AG10803 (cell line): ENCODE results near the gene ADGRL3.

Experiments
- DNase-seq: peaks from one replicate; pipeline ENCODE4 v3.0.0; 2010; ENCODE audit warnings: low read depth
- H3K4me3 ChIP-seq: 2 replicates; pipeline ENCODE4 v1.5.1; 2011; ENCODE audit warnings: mild to moderate bottlenecking, low read length, control low read depth
- TF ChIP-seq, protein P1 (sequence below): conservative IDR thresholded peaks from 2 replicates; pipeline ENCODE4 v1.5.1; 2011; ENCODE audit warnings: mild to moderate bottlenecking, low read length, control low read depth, inconsistent platforms

Gene ADGRL3

DNA sequence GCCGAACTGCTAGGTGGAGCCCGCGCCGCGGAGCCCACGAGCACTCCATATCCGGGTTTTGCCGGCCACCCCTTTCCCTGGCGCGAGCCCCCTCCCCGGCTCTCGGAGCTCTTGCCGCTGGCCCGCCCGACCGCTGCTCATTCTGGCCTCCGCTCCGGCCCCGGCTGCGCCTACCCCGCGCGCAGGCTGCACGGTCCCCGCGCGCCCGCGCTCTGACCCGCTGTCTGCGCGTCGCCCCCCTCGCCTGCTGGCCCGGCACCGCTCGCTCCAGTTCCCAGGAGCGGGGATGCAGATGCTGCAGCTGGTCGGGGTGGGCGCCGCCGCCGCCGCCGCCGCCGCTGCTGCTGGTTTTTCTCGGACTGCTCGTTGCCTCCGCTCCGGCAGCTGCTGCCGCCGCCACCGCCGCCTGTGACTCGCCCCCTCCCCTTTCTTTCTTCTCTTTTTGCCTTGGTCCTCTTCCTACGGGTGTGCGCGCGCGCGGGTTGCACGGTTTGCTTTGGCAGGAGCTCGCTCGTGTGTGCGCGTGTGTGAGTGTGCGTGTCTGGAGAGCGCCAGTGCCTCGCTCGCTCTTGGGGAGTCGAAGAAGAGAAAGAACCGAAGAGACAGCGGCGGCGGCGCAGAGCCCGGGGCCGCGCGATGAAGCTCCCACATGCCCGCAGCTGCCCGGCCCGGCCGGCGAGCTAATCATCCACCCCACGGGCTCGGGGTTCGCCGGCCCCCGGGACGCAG lies at the start of gene ADGRL3:
ADGRL3 (plus strand) TSS at position 140 of the 729 bp plus-strand sequence.
- H3K4me3 ChIP-seq, result no peak within 1 kb of the TSS; the same call in 1 of the 2 replicates
- TF ChIP-seq, protein P1, sequence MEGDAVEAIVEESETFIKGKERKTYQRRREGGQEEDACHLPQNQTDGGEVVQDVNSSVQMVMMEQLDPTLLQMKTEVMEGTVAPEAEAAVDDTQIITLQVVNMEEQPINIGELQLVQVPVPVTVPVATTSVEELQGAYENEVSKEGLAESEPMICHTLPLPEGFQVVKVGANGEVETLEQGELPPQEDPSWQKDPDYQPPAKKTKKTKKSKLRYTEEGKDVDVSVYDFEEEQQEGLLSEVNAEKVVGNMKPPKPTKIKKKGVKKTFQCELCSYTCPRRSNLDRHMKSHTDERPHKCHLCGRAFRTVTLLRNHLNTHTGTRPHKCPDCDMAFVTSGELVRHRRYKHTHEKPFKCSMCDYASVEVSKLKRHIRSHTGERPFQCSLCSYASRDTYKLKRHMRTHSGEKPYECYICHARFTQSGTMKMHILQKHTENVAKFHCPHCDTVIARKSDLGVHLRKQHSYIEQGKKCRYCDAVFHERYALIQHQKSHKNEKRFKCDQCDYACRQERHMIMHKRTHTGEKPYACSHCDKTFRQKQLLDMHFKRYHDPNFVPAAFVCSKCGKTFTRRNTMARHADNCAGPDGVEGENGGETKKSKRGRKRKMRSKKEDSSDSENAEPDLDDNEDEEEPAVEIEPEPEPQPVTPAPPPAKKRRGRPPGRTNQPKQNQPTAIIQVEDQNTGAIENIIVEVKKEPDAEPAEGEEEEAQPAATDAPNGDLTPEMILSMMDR, result no peak
- no peak for DNase-seq

DNA sequence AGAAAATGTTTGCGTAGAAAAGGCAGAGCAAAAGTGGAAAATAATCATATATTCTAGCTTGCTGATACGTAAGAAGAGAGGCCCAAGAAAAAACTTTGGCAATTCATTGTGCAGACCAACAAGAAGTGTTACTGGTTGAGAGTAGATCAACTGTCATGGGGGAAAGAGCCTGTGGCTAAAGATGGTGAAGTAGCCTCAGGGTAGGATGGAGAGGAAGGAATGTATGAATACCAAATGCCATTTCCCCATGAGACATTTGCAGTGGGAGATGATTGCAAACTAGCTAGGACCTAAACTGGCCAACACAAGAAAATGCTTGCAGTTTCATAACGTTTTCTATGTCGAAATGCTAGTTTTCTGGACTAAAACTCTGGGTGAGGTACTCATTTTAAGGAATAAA lies 47.7 kb upstream of the ADGRL3 start:
- DNase-seq, result no peak
- TF ChIP-seq, protein P1, result no peak
- no peak overlapping the region for H3K4me3 ChIP-seq

DNA sequence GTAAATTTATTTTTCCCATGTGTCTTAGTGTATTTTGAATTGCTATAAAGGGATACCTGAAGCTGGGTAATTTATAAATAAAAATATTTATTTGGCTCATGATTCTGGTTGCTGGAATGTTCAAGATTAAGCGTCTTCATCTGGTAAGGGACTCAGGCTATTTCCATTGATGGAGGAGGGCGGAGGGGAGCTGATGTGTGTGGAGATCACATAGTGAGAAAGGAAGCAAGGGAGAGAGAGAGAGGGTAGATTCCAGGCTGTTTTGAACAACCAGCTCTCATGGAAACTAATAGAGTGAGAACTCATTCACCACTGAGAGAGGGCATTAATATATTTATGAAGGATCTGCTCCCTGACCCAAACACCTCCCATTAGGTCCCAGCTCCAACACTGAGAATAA lies 39.6 kb upstream of the ADGRL3 start:
- DNase-seq, result no peak
- H3K4me3 ChIP-seq, result no peak overlapping the region
- TF ChIP-seq, protein P1, result no peak

DNA sequence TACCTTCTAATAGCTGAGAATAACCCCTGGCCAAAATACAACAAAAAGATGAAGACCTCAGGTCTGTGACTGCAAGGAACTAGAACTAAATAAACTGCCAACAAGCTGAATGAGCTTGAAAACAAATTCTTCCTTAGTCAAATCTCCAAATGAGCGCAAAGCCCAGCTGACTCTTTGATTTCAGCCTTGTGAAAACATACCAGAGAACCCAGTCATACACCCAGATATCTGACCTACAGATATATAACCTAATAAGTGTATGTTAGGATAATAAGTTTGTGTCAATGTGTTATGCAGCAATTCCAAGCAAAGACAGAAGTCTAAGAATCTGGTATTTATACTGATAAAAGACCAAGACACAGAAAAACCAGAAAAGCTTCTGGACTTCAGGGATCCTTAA lies 38.0 kb upstream of the ADGRL3 start:
- TF ChIP-seq, protein P1, result no peak
- DNase-seq, result no peak

DNA sequence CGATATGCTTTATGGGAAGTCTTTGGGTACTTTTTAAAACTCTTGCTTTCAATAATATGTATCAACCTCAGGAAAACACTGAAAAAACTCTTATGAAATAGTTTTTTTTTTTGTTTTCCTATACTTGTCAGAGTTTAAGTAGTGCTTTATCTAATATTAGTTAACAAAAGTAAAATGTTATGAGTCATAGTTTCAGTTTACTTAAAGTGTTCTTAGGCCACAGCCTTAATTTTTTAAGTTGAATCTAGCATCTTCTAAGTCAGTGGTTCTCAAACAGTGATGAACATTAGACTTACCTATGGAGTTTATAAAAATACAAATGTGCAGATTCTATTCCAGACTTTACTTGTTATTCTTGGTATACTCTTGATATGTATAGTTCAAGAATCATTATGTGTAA lies 26.3 kb upstream of the ADGRL3 start:
- no peak for DNase-seq
- no peak overlapping the region for H3K4me3 ChIP-seq
- TF ChIP-seq, protein P1, result no peak

More for the DNA sequence above, 38.0 kb upstream of the ADGRL3 start:
- H3K4me3 ChIP-seq, result no peak overlapping the region

DNA sequence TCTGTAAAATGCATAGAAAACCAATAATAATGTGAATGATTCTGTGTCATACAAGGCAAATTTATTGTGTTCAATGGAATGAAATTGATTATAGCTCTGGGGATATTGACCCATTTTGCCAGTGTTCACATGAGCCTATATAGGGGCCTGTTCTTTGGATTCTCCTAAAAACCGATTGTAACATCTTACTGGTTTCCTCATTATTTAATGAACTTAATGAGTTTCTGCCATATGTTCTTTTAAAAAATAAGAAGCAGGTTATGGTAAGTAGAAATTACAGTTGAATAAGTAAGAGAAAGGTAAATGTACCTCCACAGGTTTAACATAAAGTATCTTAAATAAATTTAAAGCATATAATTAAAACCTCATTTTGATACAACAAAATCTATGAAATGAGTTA lies 24.6 kb upstream of the ADGRL3 start:
- TF ChIP-seq, protein P1, result no peak
- no peak for DNase-seq
- no peak overlapping the region for H3K4me3 ChIP-seq

DNA sequence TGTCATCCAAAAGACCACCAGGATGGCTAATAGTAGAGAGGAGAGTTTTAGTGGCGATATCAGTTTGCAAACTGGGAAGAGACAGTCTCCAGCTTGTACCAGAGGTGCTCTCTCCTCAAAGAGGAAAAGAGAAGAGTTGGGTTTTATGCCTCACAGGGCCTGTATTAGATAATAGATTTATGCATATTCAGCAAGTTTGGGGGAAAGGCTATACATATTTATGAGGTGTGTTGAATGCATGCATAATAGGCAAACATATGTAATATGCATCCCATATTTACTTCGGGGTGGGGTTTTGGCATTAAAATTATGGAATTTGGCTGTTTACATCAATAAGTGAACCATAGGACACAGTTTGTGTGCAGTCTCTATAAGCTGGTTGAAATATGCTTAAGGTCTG lies 22.8 kb upstream of the ADGRL3 start:
- TF ChIP-seq, protein P1, result no peak
- H3K4me3 ChIP-seq, result no peak overlapping the region
- DNase-seq, result no peak
